H1 (cell line): Measurements from ENCODE around the gene SHANK1. TPM values are rescaled to one million over a fixed set of nuclear protein-coding genes. Genes with fewer than 3 reads are reported as not detected.
A peak's percentile ranks its signal among the peaks of the same experiment; 100 is the strongest.

ENCODE experiments used
- CTCF ChIA-PET: fragments of 300-600 bp; sonication (Branson Sonifier 250); formaldehyde crosslinking; loops from one replicate; lab custom pipeline; 2021; ENCODE audit not compliant: partially characterized antibody; lab: Charles Lee
- POLR2A ChIA-PET: fragments of 300-600 bp; sonication (Branson Sonifier 250); formaldehyde crosslinking; loops from one replicate; lab custom pipeline; 2021; ENCODE audit warnings: inconsistent platforms; ENCODE audit not compliant: partially characterized antibody; lab: Charles Lee
- DNase-seq, 2 experiments: peaks; one replicate each; pipeline versions ENCODE4 v3.0.0 to v3.0.0-alpha.2; 2010 to 2022; ENCODE audit warnings: low spot score in 2 of 2, low read depth in 1 of 2, mixed read lengths in 1 of 2
- FAIRE-seq: peaks from 2 replicates; lab custom pipeline; 2011; peaks lifted over from hg19 to GRCh38; lab: Jason Lieb, UNC
- H2AFZ ChIP-seq: 2 replicates; pipeline ENCODE4 v1.8.1; 2012; ENCODE audit warnings: low read length, inconsistent platforms
- H2AK5ac ChIP-seq: 2 replicates; pipeline ENCODE4 v1.6.1; 2013; ENCODE audit warnings: low read depth, low read length
- H2BK120ac ChIP-seq: replicated peaks from 2 replicates; pipeline ENCODE3; 2013; ENCODE audit warnings: low read depth, low read length, inconsistent platforms
- H2BK12ac ChIP-seq: 2 replicates; pipeline ENCODE4 v1.6.1; 2013; ENCODE audit warnings: low read depth, low read length
- H2BK15ac ChIP-seq: 2 replicates; pipeline ENCODE4 v1.6.1; 2013; ENCODE audit warnings: low read length
- H2BK20ac ChIP-seq: 2 replicates; pipeline ENCODE4 v1.6.1; 2013; ENCODE audit warnings: low read length
- H2BK5ac ChIP-seq: 2 replicates; pipeline ENCODE4 v1.6.1; 2013; ENCODE audit warnings: low read depth, low read length
- H3K14ac ChIP-seq: 2 replicates; pipeline ENCODE4 v1.6.1; 2013; ENCODE audit warnings: inconsistent platforms; ENCODE audit not compliant: insufficient read length
- H3K18ac ChIP-seq: 2 replicates; pipeline ENCODE4 v1.6.1; 2013; ENCODE audit warnings: low read length; ENCODE audit errors: extremely low read depth
- H3K23ac ChIP-seq: 2 replicates; pipeline ENCODE4 v1.6.1; 2013; ENCODE audit warnings: inconsistent platforms; ENCODE audit not compliant: insufficient read length
- H3K23me2 ChIP-seq: 2 replicates; pipeline ENCODE4 v1.6.1; 2013; ENCODE audit warnings: low read depth, low read length
- H3K27ac ChIP-seq: 2 replicates; pipeline ENCODE4 v1.6.1; 2011; ENCODE audit warnings: low read depth, low read length, inconsistent platforms
- H3K27me3 ChIP-seq, 4 experiments: replicated peaks in 1 of 4; 1 replicate in 1 of 4; 2 replicates in 3 of 4; pipeline versions ENCODE4 v1.6.1 to v1.8.1; 2011 to 2013; ENCODE audit warnings: low read length in 3 of 4, mild to moderate bottlenecking in 3 of 4, inconsistent platforms in 2 of 4, mixed read lengths in 2 of 4, moderate library complexity in 1 of 4; ENCODE audit not compliant: control insufficient read depth in 3 of 4, insufficient read depth in 3 of 4; ENCODE audit errors: extremely low read depth in 1 of 4
- H3K36me3 ChIP-seq, 4 experiments: 2 replicates each; pipeline versions ENCODE4 v1.6.1 to v1.8.1; 2011 to 2013; ENCODE audit warnings: mild to moderate bottlenecking in 4 of 4, low read length in 3 of 4, moderate library complexity in 2 of 4, control low read depth in 1 of 4, inconsistent platforms in 1 of 4; ENCODE audit not compliant: insufficient read depth in 4 of 4, control insufficient read depth in 2 of 4
- H3K4ac ChIP-seq: replicated peaks from 2 replicates; pipeline ENCODE3; 2013; ENCODE audit warnings: low read length, low read depth, mixed read lengths, inconsistent platforms; ENCODE audit not compliant: insufficient read length
- H3K4me1 ChIP-seq, 4 experiments: replicated peaks in 1 of 4; 1 replicate in 1 of 4; 2 replicates in 3 of 4; pipeline versions ENCODE4 v1.6.1 to v1.8.1; 2011 to 2013; ENCODE audit warnings: low read length in 3 of 4, inconsistent platforms in 2 of 4, mixed read lengths in 1 of 4; ENCODE audit not compliant: insufficient read depth in 4 of 4, control insufficient read depth in 3 of 4
- H3K4me2 ChIP-seq, 2 experiments: 2 replicates each; pipeline versions ENCODE4 v1.6.1 to v1.8.1; 2011 to 2013; ENCODE audit warnings: low read depth in 2 of 2, low read length in 2 of 2, control low read depth in 1 of 2, inconsistent platforms in 1 of 2, mild to moderate bottlenecking in 1 of 2; ENCODE audit not compliant: insufficient read depth in 1 of 2
- H3K4me3 ChIP-seq, 4 experiments: fragments of 200-600, 300-600 bp in 1 of 4; sonication (generic), shearing (Covaris generic), sonication (Bioruptor Twin) in 1 of 4; 2 replicates each; pipeline versions ENCODE4 v1.5.1 to v1.8.1; 2011 to 2016; ENCODE audit warnings: low read length in 4 of 4, low read depth in 3 of 4, control low read depth in 2 of 4, inconsistent platforms in 2 of 4, mild to moderate bottlenecking in 2 of 4, mixed read lengths in 1 of 4, moderate library complexity in 1 of 4; ENCODE audit not compliant: insufficient read depth in 2 of 4; ENCODE audit errors: extremely low read depth in 1 of 4
- H3K56ac ChIP-seq: replicated peaks from 2 replicates; pipeline ENCODE3; 2013; ENCODE audit warnings: low read depth, mild to moderate bottlenecking, mixed read lengths, low read length, inconsistent platforms; ENCODE audit not compliant: insufficient read length
- H3K79me1 ChIP-seq: 2 replicates; pipeline ENCODE4 v1.6.1; 2013; ENCODE audit warnings: low read depth, low read length, control low read depth
- H3K79me2 ChIP-seq, 2 experiments: 2 replicates each; pipeline versions ENCODE4 v1.6.1 to v1.8.1; 2012 to 2013; ENCODE audit warnings: low read length in 2 of 2, mild to moderate bottlenecking in 2 of 2, inconsistent platforms in 1 of 2; ENCODE audit not compliant: insufficient read depth in 2 of 2, control insufficient read depth in 1 of 2
- H3K9ac ChIP-seq, 4 experiments: replicated peaks in 1 of 4; 1 replicate in 1 of 4; 2 replicates in 3 of 4; pipeline versions ENCODE4 v1.6.1 to v1.8.1; 2011 to 2013; ENCODE audit warnings: low read depth in 3 of 4, low read length in 3 of 4, control low read depth in 2 of 4, mild to moderate bottlenecking in 2 of 4, moderate library complexity in 2 of 4, inconsistent platforms in 1 of 4; ENCODE audit errors: extremely low read depth in 1 of 4
- H3K9me3 ChIP-seq, 2 experiments: 2 replicates each; pipeline versions ENCODE4 v1.6.1 to v1.8.1; 2012 to 2013; ENCODE audit warnings: mild to moderate bottlenecking in 2 of 2, moderate library complexity in 2 of 2, control low read depth in 1 of 2, inconsistent platforms in 1 of 2, low read depth in 1 of 2, low read length in 1 of 2, mixed read lengths in 1 of 2; ENCODE audit not compliant: insufficient read depth in 2 of 2
- H4K20me1 ChIP-seq, 2 experiments: replicated peaks in 1 of 2; 2 replicates each; pipeline versions ENCODE3 to v1.8.1; 2011 to 2013; ENCODE audit warnings: inconsistent platforms in 2 of 2, low read length in 2 of 2, mild to moderate bottlenecking in 1 of 2; ENCODE audit not compliant: insufficient read depth in 2 of 2, control insufficient read depth in 1 of 2
- H4K5ac ChIP-seq: 2 replicates; pipeline ENCODE4 v1.6.1; 2013; ENCODE audit warnings: low read length, low read depth, mixed read lengths, inconsistent platforms; ENCODE audit not compliant: insufficient read length
- H4K8ac ChIP-seq: 2 replicates; pipeline ENCODE4 v1.8.0; 2013; ENCODE audit warnings: mild to moderate bottlenecking, moderate library complexity, low read length, inconsistent platforms; ENCODE audit not compliant: insufficient read depth; ENCODE audit errors: extremely low read depth
- H4K91ac ChIP-seq: replicated peaks from 2 replicates; pipeline ENCODE3; 2013; ENCODE audit warnings: low read length, mixed read lengths, inconsistent platforms; ENCODE audit not compliant: insufficient read length
- BACH1 ChIP-seq: IDR thresholded peaks from 2 replicates; pipeline ENCODE4 v1.6.1; 2012; ENCODE audit warnings: low read length, improper control_type of control experiment
- CBX8 ChIP-seq: fragments of 300-800, 300-1000 bp; sonication (generic); IDR thresholded peaks from 2 replicates; pipeline ENCODE4 v1.7.1; 2016; ENCODE audit warnings: low read depth, low read length, borderline replicate concordance
- CTBP2 ChIP-seq: IDR thresholded peaks from 2 replicates; pipeline ENCODE4 v1.7.0; 2011; ENCODE audit warnings: borderline replicate concordance, mild to moderate bottlenecking, moderate library complexity, mixed read lengths, low read length; ENCODE audit not compliant: insufficient read depth, insufficient read length
- GTF2F1 ChIP-seq: IDR thresholded peaks from 2 replicates; pipeline ENCODE4 v1.6.1; 2012; ENCODE audit warnings: low read depth, low read length, improper control_type of control experiment, borderline replicate concordance
- HDAC6 ChIP-seq: IDR thresholded peaks from one replicate; pipeline ENCODE4 v1.7.1; 2012; ENCODE audit warnings: low read depth, mild to moderate bottlenecking, inconsistent platforms, low read length, moderate library complexity
- KDM1A ChIP-seq: fragments of 200-600, 300-600 bp; sonication (generic); IDR thresholded peaks from 2 replicates; pipeline ENCODE4 v1.7.1; 2016; ENCODE audit warnings: mild to moderate bottlenecking, low read length, borderline replicate concordance
- SIRT6 ChIP-seq: IDR thresholded peaks from one replicate; pipeline ENCODE4 v1.7.1; 2012; ENCODE audit warnings: low read length, inconsistent platforms
- WGBS, 2 experiments: shearing (Covaris generic) in 1 of 2; methylation state at CpG; one replicate each; pipeline versions ENCODE4 v1.1.6 to v1.1.7; 2013 to 2015; ENCODE audit warnings: low lambda C conversion rate in 2 of 2, mixed read lengths in 2 of 2, inconsistent platforms in 1 of 2, low coverage in 1 of 2, missing lambda C conversion rate in 1 of 2; ENCODE audit not compliant: insufficient replicate concordance in 2 of 2, insufficient coverage in 1 of 2, insufficient read length in 1 of 2; ENCODE audit errors: extremely low coverage in 1 of 2, missing lambda C conversion rate in 1 of 2; 5-methylcytosine and 5-hydroxymethylcytosine counted together
- polyA plus RNA-seq, 7 experiments: library from polyadenylated mRNA; depleted of rRNA in 3 of 7; stranded (reverse) in 5 of 7; unstranded in 2 of 7; fragments of >200 nt in 5 of 7; fragments of 200-250 nt in 2 of 7; gene quantifications; 1 replicate in 5 of 7; 2 replicates in 1 of 7; 4 replicates in 1 of 7; pipeline versions ENCODE4 v1.2.1 to v1.2.3, GENCODE V29; 2011 to 2013; ENCODE audit warnings: missing spikeins in 2 of 7, mixed read lengths in 2 of 7
- total RNA-seq: library from RNA; stranded (reverse); fragmentation: NEBNext Ultra II Directional; extraction: Animal tissue kit (Norgen Biotek cat#: 25700); gene quantifications from 2 replicates; pipeline ENCODE4 v1.2.1, GENCODE V29; 2021

Gene SHANK1
- total and polyA plus RNA-seq, 2 of the 8 experiments (the other 6 are each of a cell fraction or from before 2014, with no cell fraction given), result 1.1 to 3.7 TPM

GRCh38 chr19:50678323-50678722 lies 41.3 kb downstream of the SHANK1 start:
- no peaks in the 10 kb centered on the region for H3K9me3 ChIP-seq
- H3K9ac ChIP-seq, result no peak overlapping the region
- H2AFZ ChIP-seq, result no peak overlapping the region
- H2BK12ac ChIP-seq, result peak overlapping the region; percentile 44; the same call in 1 of the 2 replicates
- no peak overlapping the region for H3K4ac ChIP-seq
- no peak for DNase-seq
- no peak overlapping the region for H3K18ac ChIP-seq
- no peak overlapping the region for H4K5ac ChIP-seq
- CTCF ChIA-PET, result no interaction called here
- no peak for TF ChIP-seq CTBP2
- TF ChIP-seq SIRT6, result no peak
- no peak for TF ChIP-seq GTF2F1
- TF ChIP-seq BACH1, result no peak
- no peak for TF ChIP-seq CBX8
- no peak for TF ChIP-seq KDM1A
- no peak for TF ChIP-seq HDAC6
- no peak overlapping the region for H2BK120ac ChIP-seq
- peak overlapping the region; percentile 79; the same call in 1 of the 2 replicates for H2BK5ac ChIP-seq
- H2BK15ac ChIP-seq, result peak overlapping the region; percentile 72; the same call in 1 of the 2 replicates
- 71% methylated on average over 3 of the region's 3 CpGs; no CpG with 5 or more reads in 1 of the 2 experiments for WGBS, 2 experiments
- no peak overlapping the region for H3K23ac ChIP-seq
- no peaks in the 10 kb centered on the region for H4K20me1 ChIP-seq
- H3K14ac ChIP-seq, result no peak overlapping the region
- H3K4me1 ChIP-seq, result peaks cover 0 to 10% (median 5%) of the 10 kb centered on the region in 4 experiments; a peak in 4 of 7 replicates
- peak overlapping the region; percentile 93; the same call in 1 of the 2 replicates for H2BK20ac ChIP-seq
- no peaks in the 10 kb centered on the region for H3K36me3 ChIP-seq
- no peaks in the 10 kb centered on the region for H3K79me2 ChIP-seq
- H3K27ac ChIP-seq, result no peak overlapping the region
- H3K4me2 ChIP-seq, result 0 out of 4 replicates have a peak overlapping the region, but pooled peaks of 1 of the 2 experiments have one; percentile 47
- POLR2A ChIA-PET, result interaction anchor here (0.7 to 2.0 kb wide), 2 partner anchors 11 to 12 kb away, joined by 3 to 4 read pairs; no protein-coding TSS in a partner anchor
- H2AK5ac ChIP-seq, result peak overlapping the region; percentile 65; the same call in 1 of the 2 replicates
- H3K79me1 ChIP-seq, result no peaks in the 10 kb centered on the region
- H3K4me3 ChIP-seq, result no peak overlapping the region
- no peak for FAIRE-seq
- H3K23me2 ChIP-seq, result peaks cover 3% of the 10 kb centered on the region
- peak overlapping the region; percentile 52 for H4K91ac ChIP-seq
- no peak overlapping the region for H3K56ac ChIP-seq
- H3K27me3 ChIP-seq, result peaks cover 1 to 30% (median 28%) of the 10 kb centered on the region in 4 experiments
- H4K8ac ChIP-seq, result no peak overlapping the region
